SK-N-SH (cell line): ENCODE results near the gene MAPK12.

Experiments
- EP300 ChIP-seq, 2 experiments: IDR thresholded peaks; 2 replicates each; pipeline versions ENCODE4 v1.4.0 to v1.6.1; 2012; ENCODE audit warnings: borderline replicate concordance in 1 of 2, low read depth in 1 of 2, low read length in 1 of 2
- FOXJ3 ChIP-seq: sonication (generic); formaldehyde crosslinking; IDR thresholded peaks from 2 replicates; pipeline ENCODE4 v1.5.1; 2020; ENCODE audit warnings: mild to moderate bottlenecking, missing genetic modification reagents
- GATA2 ChIP-seq: sonication (generic); formaldehyde crosslinking; IDR thresholded peaks from 2 replicates; pipeline ENCODE4 v1.5.0; 2020; ENCODE audit warnings: mild to moderate bottlenecking, missing genetic modification reagents
- NRF1 ChIP-seq: IDR thresholded peaks from 2 replicates; pipeline ENCODE4 v1.6.1; 2012; ENCODE audit warnings: low read depth, mild to moderate bottlenecking, low read length
- POLR2AphosphoS5 ChIP-seq: IDR thresholded peaks from 2 replicates; pipeline ENCODE4 v1.6.1; 2012; ENCODE audit warnings: low read depth, low read length
- RAD21 ChIP-seq: IDR thresholded peaks from 2 replicates; pipeline ENCODE4 v1.6.1; 2012; ENCODE audit warnings: mild to moderate bottlenecking, low read length
- TAF1 ChIP-seq: IDR thresholded peaks from 2 replicates; pipeline ENCODE4 v1.6.1; 2012; ENCODE audit warnings: low read depth, mild to moderate bottlenecking, low read length, moderate library complexity, borderline replicate concordance
- TCF12 ChIP-seq: IDR thresholded peaks from 2 replicates; pipeline ENCODE4 v1.4.0; 2012
- TF ChIP-seq, protein P1 (sequence below): IDR thresholded peaks from 2 replicates; pipeline ENCODE4 v1.6.1; 2012; ENCODE audit warnings: mild to moderate bottlenecking, low read depth, low read length, moderate library complexity
- TF ChIP-seq, protein P2 (sequence below): IDR thresholded peaks from 2 replicates; pipeline ENCODE4 v1.4.0; 2012; ENCODE audit warnings: low read depth
- TF ChIP-seq, protein P3 (sequence below): fragments of 200-600 bp; sonication (generic); IDR thresholded peaks from 2 replicates; pipeline ENCODE4 v1.6.1; 2017; ENCODE audit warnings: antibody characterized with exemption, mild to moderate bottlenecking, moderate library complexity
- TF ChIP-seq, protein P4 (sequence below): IDR thresholded peaks from 2 replicates; pipeline ENCODE4 v1.4.0; 2012; ENCODE audit warnings: low read depth, borderline replicate concordance
- TF ChIP-seq, protein P5 (sequence below): fragments of 150-350 bp; IDR thresholded peaks from 2 replicates; pipeline ENCODE4 v1.6.1; 2017; ENCODE audit warnings: antibody characterized with exemption, low read length, low read depth, borderline replicate concordance

DNA sequence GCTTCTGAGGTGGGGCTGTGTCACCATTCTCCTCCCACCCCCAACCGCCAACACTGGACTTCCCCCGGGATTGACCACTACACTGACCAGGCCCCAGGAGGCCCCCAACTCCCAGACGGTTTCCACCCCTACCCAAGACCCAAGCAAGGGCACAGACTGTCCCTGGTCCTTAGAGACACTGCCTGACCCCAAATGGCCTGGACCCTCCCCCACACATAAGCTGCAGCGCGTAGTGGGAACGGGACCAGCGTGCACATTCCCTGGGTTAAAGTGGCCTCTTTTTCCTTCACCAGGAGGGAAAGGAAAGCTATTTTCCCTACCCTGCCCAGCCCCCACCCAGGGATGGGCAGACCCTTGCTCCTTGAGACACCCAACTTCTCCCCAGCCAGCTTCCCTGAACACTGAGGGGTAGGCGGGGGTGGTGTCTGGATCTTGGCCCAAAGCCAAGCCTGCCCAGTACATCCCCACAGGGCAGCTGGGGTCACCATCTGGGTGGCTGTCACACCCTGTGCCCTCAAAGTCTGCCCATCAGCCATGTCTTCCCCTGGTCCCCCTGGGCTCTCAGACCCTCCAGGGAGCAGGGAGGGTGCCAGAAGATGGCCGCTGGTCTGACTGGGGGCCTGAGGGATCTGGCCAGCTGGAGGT lies 1.6 kb upstream of the MAPK12 start:
- TF ChIP-seq, protein P1, sequence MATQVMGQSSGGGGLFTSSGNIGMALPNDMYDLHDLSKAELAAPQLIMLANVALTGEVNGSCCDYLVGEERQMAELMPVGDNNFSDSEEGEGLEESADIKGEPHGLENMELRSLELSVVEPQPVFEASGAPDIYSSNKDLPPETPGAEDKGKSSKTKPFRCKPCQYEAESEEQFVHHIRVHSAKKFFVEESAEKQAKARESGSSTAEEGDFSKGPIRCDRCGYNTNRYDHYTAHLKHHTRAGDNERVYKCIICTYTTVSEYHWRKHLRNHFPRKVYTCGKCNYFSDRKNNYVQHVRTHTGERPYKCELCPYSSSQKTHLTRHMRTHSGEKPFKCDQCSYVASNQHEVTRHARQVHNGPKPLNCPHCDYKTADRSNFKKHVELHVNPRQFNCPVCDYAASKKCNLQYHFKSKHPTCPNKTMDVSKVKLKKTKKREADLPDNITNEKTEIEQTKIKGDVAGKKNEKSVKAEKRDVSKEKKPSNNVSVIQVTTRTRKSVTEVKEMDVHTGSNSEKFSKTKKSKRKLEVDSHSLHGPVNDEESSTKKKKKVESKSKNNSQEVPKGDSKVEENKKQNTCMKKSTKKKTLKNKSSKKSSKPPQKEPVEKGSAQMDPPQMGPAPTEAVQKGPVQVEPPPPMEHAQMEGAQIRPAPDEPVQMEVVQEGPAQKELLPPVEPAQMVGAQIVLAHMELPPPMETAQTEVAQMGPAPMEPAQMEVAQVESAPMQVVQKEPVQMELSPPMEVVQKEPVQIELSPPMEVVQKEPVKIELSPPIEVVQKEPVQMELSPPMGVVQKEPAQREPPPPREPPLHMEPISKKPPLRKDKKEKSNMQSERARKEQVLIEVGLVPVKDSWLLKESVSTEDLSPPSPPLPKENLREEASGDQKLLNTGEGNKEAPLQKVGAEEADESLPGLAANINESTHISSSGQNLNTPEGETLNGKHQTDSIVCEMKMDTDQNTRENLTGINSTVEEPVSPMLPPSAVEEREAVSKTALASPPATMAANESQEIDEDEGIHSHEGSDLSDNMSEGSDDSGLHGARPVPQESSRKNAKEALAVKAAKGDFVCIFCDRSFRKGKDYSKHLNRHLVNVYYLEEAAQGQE = no peak
- TF ChIP-seq, protein P2, sequence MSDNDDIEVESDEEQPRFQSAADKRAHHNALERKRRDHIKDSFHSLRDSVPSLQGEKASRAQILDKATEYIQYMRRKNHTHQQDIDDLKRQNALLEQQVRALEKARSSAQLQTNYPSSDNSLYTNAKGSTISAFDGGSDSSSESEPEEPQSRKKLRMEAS = no peak
- TF ChIP-seq EP300 (IDR thresholded peaks at IDR 0.05; ENCODE audit: borderline replicate concordance in 1 of 2, low read depth in 1 of 2, low read length in 1 of 2) (no peak), TAF1 (no peak), FOXJ3 (CRISPR knock-in tag) (no peak), NRF1 (no peak), GATA2 (CRISPR knock-in tag) (no peak), POLR2AphosphoS5 (no peak), TCF12 (no peak), RAD21 (no peak)
- TF ChIP-seq, protein P3, sequence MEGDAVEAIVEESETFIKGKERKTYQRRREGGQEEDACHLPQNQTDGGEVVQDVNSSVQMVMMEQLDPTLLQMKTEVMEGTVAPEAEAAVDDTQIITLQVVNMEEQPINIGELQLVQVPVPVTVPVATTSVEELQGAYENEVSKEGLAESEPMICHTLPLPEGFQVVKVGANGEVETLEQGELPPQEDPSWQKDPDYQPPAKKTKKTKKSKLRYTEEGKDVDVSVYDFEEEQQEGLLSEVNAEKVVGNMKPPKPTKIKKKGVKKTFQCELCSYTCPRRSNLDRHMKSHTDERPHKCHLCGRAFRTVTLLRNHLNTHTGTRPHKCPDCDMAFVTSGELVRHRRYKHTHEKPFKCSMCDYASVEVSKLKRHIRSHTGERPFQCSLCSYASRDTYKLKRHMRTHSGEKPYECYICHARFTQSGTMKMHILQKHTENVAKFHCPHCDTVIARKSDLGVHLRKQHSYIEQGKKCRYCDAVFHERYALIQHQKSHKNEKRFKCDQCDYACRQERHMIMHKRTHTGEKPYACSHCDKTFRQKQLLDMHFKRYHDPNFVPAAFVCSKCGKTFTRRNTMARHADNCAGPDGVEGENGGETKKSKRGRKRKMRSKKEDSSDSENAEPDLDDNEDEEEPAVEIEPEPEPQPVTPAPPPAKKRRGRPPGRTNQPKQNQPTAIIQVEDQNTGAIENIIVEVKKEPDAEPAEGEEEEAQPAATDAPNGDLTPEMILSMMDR = no peak
- TF ChIP-seq, protein P4, sequence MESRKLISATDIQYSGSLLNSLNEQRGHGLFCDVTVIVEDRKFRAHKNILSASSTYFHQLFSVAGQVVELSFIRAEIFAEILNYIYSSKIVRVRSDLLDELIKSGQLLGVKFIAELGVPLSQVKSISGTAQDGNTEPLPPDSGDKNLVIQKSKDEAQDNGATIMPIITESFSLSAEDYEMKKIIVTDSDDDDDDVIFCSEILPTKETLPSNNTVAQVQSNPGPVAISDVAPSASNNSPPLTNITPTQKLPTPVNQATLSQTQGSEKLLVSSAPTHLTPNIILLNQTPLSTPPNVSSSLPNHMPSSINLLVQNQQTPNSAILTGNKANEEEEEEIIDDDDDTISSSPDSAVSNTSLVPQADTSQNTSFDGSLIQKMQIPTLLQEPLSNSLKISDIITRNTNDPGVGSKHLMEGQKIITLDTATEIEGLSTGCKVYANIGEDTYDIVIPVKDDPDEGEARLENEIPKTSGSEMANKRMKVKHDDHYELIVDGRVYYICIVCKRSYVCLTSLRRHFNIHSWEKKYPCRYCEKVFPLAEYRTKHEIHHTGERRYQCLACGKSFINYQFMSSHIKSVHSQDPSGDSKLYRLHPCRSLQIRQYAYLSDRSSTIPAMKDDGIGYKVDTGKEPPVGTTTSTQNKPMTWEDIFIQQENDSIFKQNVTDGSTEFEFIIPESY = no peak
- TF ChIP-seq, protein P5, sequence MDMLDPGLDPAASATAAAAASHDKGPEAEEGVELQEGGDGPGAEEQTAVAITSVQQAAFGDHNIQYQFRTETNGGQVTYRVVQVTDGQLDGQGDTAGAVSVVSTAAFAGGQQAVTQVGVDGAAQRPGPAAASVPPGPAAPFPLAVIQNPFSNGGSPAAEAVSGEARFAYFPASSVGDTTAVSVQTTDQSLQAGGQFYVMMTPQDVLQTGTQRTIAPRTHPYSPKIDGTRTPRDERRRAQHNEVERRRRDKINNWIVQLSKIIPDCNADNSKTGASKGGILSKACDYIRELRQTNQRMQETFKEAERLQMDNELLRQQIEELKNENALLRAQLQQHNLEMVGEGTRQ = no peak
